RPMI7951 (cell line): ENCODE results near the gene FXYD6. TPM values are rescaled to one million over a fixed set of nuclear protein-coding genes. Genes with fewer than 3 reads are reported as not detected.

Experiments used
- DNase-seq: peaks from one replicate; pipeline ENCODE4 v3.0.0-alpha.2; 2012; ENCODE audit warnings: low read depth
- total RNA-seq: library from RNA; depleted of rRNA; stranded (reverse); fragments of >200 nt; shearing (Covaris generic); gene quantifications from 2 replicates; pipeline ENCODE4 v1.2.3, GENCODE V29; 2014

The FXYD6 gene
- total RNA-seq, 1 experiment from 2014 or later = 0.24 TPM

GRCh38 chr11:117910941-117911655 lies 34.6 kb upstream of the FXYD6 start:
- no peak for DNase-seq

GRCh38 chr11:117910525-117910924 lies 34.1 kb upstream of the FXYD6 start:
- DNase-seq = no peak

- DNase-seq = no peak
These were observed 33.3 kb upstream of the FXYD6 start for GRCh38 chr11:117909611-117910382.

- DNase-seq = no peak
These were observed 32.6 kb upstream of the FXYD6 start for GRCh38 chr11:117908959-117909610.

GRCh38 chr11:117908109-117908895 lies 31.8 kb upstream of the FXYD6 start:
- DNase-seq = no peak

- peak; percentile 92 for DNase-seq
These were observed 31.0 kb upstream of the FXYD6 start for GRCh38 chr11:117907276-117908108.

- no peak for DNase-seq
These were observed 30.3 kb upstream of the FXYD6 start for GRCh38 chr11:117906710-117907109.

- DNase-seq = no peak
These were observed 29.7 kb upstream of the FXYD6 start for GRCh38 chr11:117906126-117906525.

GRCh38 chr11:117905524-117905923 lies 29.1 kb upstream of the FXYD6 start:
- no peak for DNase-seq

- DNase-seq = no peak
These were observed 27.3 kb upstream of the FXYD6 start for GRCh38 chr11:117903505-117904382.

GRCh38 chr11:117902001-117902845 lies 25.8 kb upstream of the FXYD6 start:
- DNase-seq = no peak

GRCh38 chr11:117901601-117902000 lies 25.1 kb upstream of the FXYD6 start:
- DNase-seq = no peak

GRCh38 chr11:117900720-117901440 lies 24.4 kb upstream of the FXYD6 start:
- DNase-seq = no peak

- no peak for DNase-seq
These were observed 23.7 kb upstream of the FXYD6 start for GRCh38 chr11:117900121-117900648.

GRCh38 chr11:117898059-117898458 lies 21.6 kb upstream of the FXYD6 start:
- DNase-seq = no peak

- no peak for DNase-seq
These were observed 16.2 kb upstream of the FXYD6 start for GRCh38 chr11:117892651-117893050.

GRCh38 chr11:117891362-117891761 lies 14.9 kb upstream of the FXYD6 start:
- DNase-seq = no peak

- DNase-seq = no peak
These were observed 11.7 kb upstream of the FXYD6 start for GRCh38 chr11:117888139-117888566.
